Measurements from ENCODE around the gene GIGYF2.
A peak's percentile ranks its signal among the peaks of the same experiment; 100 is the strongest.

The GIGYF2 gene

DNA sequence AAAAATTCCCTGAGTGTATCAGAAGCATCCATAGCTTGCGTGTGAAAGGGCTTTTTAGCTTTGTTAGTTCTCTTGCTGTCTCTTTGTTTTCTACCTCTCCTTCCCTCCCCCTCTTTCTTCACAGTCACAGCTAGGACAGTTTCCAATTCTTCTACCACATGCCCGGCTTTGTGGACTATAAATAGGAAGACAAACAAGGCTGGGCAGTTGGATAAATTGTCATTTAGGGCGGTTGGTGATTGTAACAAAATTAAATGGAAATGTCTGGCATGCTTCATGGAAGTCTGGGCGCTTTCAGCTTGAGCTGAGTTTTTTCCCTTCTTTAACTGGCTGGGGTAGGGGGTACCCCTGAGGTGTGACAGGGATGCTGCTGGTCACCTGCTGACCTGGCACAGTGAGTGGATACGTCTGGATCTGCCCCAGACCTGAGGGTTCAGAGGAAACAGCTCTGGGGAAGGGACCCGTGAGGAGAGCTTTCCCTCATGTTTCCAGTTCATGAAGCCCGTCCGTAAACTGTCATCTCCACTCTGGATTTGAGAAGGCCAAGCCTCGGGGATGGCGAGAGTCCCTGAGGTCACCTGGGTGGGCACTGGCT, 29.0 kb upstream of the GIGYF2 start:
- H3K4me3 ChIP-seq, result peak overlapping the region in 1 of 2 donors; percentile 9
- H3K27ac ChIP-seq, result peak overlapping the region; percentile 71 to 78
- H3K36me3 ChIP-seq, result peaks cover 42 to 73% (median 49%) of the 10 kb centered on the region in 3 donors
- intact Hi-C loops (cut with DNase I; ENCODE audit: low total_unique reads), result loop anchor here (2.0 kb wide), 1 partner anchor 55 kb away; no protein-coding TSS in a partner anchor
- H3K9me3 ChIP-seq, result no peaks in the 10 kb centered on the region
- peaks cover 0 to 58% (median 30%) of the 10 kb centered on the region in 4 donors for H3K4me1 ChIP-seq
- TF ChIP-seq, protein P1, sequence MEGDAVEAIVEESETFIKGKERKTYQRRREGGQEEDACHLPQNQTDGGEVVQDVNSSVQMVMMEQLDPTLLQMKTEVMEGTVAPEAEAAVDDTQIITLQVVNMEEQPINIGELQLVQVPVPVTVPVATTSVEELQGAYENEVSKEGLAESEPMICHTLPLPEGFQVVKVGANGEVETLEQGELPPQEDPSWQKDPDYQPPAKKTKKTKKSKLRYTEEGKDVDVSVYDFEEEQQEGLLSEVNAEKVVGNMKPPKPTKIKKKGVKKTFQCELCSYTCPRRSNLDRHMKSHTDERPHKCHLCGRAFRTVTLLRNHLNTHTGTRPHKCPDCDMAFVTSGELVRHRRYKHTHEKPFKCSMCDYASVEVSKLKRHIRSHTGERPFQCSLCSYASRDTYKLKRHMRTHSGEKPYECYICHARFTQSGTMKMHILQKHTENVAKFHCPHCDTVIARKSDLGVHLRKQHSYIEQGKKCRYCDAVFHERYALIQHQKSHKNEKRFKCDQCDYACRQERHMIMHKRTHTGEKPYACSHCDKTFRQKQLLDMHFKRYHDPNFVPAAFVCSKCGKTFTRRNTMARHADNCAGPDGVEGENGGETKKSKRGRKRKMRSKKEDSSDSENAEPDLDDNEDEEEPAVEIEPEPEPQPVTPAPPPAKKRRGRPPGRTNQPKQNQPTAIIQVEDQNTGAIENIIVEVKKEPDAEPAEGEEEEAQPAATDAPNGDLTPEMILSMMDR (IDR thresholded peaks at IDR 0.05), result no peak
- no peak for DNase-seq
- H3K27me3 ChIP-seq, result no peaks in the 10 kb centered on the region

DNA sequence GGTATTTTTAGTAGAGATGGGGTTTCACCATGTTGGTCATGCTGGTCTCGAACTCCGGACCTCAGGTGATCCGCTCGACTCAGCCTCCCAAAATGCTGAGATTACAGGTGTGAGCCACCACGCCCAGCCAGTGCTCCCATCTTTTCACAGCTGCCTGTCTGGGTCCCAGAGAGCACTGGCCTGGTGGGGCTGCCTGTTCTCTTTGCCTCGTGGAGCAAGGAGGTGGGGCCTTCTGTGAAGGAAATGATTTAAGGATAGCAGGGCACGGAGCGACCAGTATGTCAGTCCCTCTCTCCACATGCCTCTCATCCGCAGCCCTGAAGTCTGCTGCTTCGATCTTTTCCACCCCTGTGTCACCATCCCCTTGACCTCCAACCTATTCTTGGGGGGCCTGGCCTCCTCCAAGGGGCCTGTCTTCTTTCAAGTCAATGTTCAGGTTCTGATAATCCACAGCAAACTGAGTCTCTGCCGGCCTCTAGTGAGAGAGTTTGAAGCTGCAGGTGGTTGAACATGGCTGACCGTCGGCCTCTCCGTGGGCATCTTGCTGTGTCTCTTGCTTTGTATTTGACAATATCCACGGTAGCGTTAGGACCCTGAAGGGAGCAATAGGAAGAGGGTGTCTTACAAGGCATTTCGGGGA, 28.2 kb upstream of the GIGYF2 start:
- peak in 1 of 2 donors; percentile 36 for DNase-seq

DNA sequence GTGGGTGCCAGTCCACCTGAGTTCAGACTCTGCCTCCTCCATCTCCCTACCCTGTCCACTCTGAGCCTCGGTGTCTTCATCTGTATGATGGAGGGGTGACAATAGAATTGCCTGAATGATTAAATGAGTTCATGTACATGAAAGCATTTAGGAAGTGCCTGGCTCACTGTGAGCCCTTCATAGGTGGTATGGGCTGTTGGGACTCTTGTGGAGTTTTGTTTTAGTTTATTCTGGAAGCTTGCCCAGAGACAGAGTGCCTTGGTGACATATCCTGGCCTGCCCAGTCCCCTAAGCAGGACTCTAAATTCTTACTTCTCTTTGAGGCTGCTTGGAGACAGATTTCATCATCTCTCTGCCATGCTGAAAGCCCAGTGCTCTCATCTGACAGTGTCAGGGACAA, 24.5 kb upstream of the GIGYF2 start:
- Histone ChIP-seq H3K4me3 (no peak overlapping the region), H3K27ac (peak overlapping the region in 1 of 2 donors; percentile 41), H3K4me1 (peaks cover 0 to 43% (median 26%) of the 10 kb centered on the region in 4 donors), H3K36me3 (peaks cover 47 to 79% (median 53%) of the 10 kb centered on the region in 3 donors), H3K27me3 (no peaks in the 10 kb centered on the region), H3K9me3 (no peaks in the 10 kb centered on the region)
- intact Hi-C loops (cut with DNase I; ENCODE audit: low total_unique reads), result no loop called here
- no peak for DNase-seq
- TF ChIP-seq, protein P1 (IDR thresholded peaks at IDR 0.05), result no peak

More for the DNA sequence above, 28.2 kb upstream of the GIGYF2 start:
- intact Hi-C loops (cut with DNase I; ENCODE audit: low total_unique reads), result loop anchor here (2.0 kb wide), 1 partner anchor 56 kb away; no protein-coding TSS in a partner anchor
- Histone ChIP-seq H3K27ac (peak overlapping the region; percentile 71 to 78), H3K4me3 (no peak overlapping the region), H3K4me1 (peaks cover 0 to 63% (median 31%) of the 10 kb centered on the region in 4 donors), H3K9me3 (no peaks in the 10 kb centered on the region), H3K27me3 (no peaks in the 10 kb centered on the region), H3K36me3 (peaks cover 43 to 72% (median 48%) of the 10 kb centered on the region in 3 donors)
- TF ChIP-seq, protein P1 (IDR thresholded peaks at IDR 0.05), result peak; percentile 55 to 65

DNA sequence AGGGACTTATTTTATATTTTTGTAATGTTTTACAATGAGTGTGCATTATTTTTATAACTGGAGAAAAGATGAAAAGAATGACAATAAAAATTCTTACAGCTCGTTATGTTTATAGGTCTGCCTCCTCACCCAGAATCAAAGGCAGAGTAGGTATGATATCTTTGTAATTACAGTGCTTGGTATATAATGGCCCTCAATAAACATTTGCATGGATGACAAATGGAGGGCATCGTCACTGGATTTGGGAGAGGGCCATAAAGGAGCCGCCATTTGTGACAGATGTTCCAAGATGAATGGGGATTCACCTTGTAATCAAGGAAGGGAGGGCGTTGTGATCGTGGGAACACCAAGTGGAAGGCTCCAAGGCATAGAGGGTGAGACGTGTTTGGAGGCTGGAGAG, 22.6 kb upstream of the GIGYF2 start:
- TF ChIP-seq, protein P1 (IDR thresholded peaks at IDR 0.05), result no peak
- peaks cover 62 to 91% (median 66%) of the 10 kb centered on the region in 3 donors for H3K36me3 ChIP-seq

DNA sequence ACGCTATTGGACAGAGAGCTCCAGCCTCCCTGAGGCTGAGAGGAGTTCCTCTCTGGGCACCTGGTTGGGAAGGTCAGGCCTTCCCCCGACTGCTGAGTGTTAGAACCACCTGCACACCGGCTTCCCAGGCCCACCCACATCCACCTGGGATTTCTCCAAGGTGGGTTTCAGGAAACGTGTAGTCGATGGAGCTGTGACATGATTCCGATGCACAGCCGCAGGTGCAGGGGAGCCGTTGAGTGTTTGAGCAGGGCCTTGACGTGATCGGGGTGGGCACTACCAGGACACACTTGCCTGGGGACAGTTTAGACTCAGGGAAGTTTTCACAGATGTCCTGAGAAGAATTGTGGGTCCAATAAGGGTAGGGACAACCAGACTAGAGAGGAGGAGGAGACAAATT, 21.8 kb upstream of the GIGYF2 start:
- no peak for DNase-seq
- Histone ChIP-seq H3K4me3 (no peak overlapping the region), H3K4me1 (peaks cover 0 to 16% (median 9%) of the 10 kb centered on the region in 4 donors), H3K9me3 (no peaks in the 10 kb centered on the region), H3K27me3 (no peaks in the 10 kb centered on the region), H3K36me3 (peaks cover 68 to 83% (median 73%) of the 10 kb centered on the region in 3 donors), H3K27ac (no peak overlapping the region)
- intact Hi-C loops (cut with DNase I; ENCODE audit: low total_unique reads), result no loop called here
- TF ChIP-seq, protein P1 (IDR thresholded peaks at IDR 0.05), result no peak

More for the DNA sequence above, 22.6 kb upstream of the GIGYF2 start:
- DNase-seq, result no peak
- intact Hi-C loops (cut with DNase I; ENCODE audit: low total_unique reads), result no loop called here
- Histone ChIP-seq H3K27me3 (no peaks in the 10 kb centered on the region), H3K27ac (no peak overlapping the region), H3K9me3 (no peaks in the 10 kb centered on the region), H3K4me3 (no peak overlapping the region), H3K4me1 (peaks cover 0 to 24% (median 9%) of the 10 kb centered on the region in 4 donors)
